Measurements from ENCODE around the gene FCGR1A. TPM values are rescaled to one million over a fixed set of nuclear protein-coding genes. Genes with fewer than 3 reads are reported as not detected.
A peak's percentile ranks its signal among the peaks of the same experiment; 100 is the strongest.
"Not testable (repeated sequence)": the region's sequence is repeated elsewhere in the genome, so short reads cannot be mapped to it uniquely, and the experiment has no call there.

The FCGR1A gene
- total RNA-seq, 1 experiment from 2014 or later: not detected

DNA sequence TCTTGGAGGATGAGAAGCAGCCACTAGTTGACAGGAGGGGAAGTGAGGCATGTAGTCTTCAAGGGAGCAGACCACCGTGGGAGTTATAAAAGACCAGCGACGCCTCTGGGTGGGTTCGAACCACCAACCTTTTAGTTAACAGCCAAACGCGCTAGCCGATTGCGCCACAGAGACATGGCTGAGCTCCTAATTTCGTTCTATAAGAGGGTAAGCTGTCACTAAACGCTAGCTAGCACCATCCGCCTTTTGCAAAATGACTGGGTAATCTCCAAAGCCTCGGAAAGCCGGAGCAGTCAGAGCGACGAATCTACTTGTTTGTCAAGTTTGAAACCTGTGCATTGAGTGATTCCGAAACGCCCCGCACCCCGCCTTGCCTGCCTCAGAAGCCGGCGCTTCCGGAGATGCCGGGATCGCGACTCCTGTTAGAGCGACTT lies 42.3 kb upstream of the FCGR1A start:
- H3K9me2 ChIP-seq (ENCODE audit: insufficient read depth); POLR2A ChIA-PET; CTCF ChIA-PET; H3K9me3 ChIP-seq (ENCODE audit: control insufficient read depth in 1 of 2, insufficient read depth in 1 of 2, low read depth in 1 of 2, low read length in 2 of 2); H3K36me3 ChIP-seq (ENCODE audit: control insufficient read depth in 1 of 2, insufficient read depth in 2 of 2, low read length in 2 of 2); H3K9ac ChIP-seq (ENCODE audit: low read length); H2AFZ ChIP-seq (ENCODE audit: low read depth, low read length, poor library complexity, severe bottlenecking); BruUV-seq (replicated peaks); RAD21 ChIA-PET (ENCODE audit: low non-redundant PET in 1 of 2, low total read pairs in 2 of 2, uncharacterized antibody in 2 of 2, unreplicated experiment in 2 of 2); H4K20me1 ChIP-seq (ENCODE audit: insufficient read depth); H3K4me1 ChIP-seq (ENCODE audit: control insufficient read depth in 1 of 2, insufficient read depth in 2 of 2, low read length in 2 of 2); intact Hi-C loops (cut with micrococcal nuclease); H3K27ac ChIP-seq (ENCODE audit: low read depth, low read length); H3K79me2 ChIP-seq (ENCODE audit: insufficient read depth, low read length); H3K27me3 ChIP-seq (ENCODE audit: insufficient read depth, low read length): not testable (repeated sequence)
- peak overlapping the region; percentile 19 to 32 for H3K4me3 ChIP-seq (replicated peaks in 1 of 2; ENCODE audit: low read depth in 1 of 2, low read length in 2 of 2)
- peak; percentile 23 for DNase-seq (ENCODE audit: low read depth, low spot score)
- ATAC-seq: peak; percentile 88
- peak; percentile 30; the same call in 1 of the 2 replicates for TF ChIP-seq CEBPB (IDR thresholded peaks at IDR 0.05; ENCODE audit: low read depth)
- TF ChIP-seq, protein P1, sequence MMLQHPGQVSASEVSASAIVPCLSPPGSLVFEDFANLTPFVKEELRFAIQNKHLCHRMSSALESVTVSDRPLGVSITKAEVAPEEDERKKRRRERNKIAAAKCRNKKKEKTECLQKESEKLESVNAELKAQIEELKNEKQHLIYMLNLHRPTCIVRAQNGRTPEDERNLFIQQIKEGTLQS (IDR thresholded peaks at IDR 0.05): peak; percentile 73; the same call in 1 of the 2 replicates
- peak overlapping the region; percentile 51 for H3K4me2 ChIP-seq (ENCODE audit: low read length)

DNA sequence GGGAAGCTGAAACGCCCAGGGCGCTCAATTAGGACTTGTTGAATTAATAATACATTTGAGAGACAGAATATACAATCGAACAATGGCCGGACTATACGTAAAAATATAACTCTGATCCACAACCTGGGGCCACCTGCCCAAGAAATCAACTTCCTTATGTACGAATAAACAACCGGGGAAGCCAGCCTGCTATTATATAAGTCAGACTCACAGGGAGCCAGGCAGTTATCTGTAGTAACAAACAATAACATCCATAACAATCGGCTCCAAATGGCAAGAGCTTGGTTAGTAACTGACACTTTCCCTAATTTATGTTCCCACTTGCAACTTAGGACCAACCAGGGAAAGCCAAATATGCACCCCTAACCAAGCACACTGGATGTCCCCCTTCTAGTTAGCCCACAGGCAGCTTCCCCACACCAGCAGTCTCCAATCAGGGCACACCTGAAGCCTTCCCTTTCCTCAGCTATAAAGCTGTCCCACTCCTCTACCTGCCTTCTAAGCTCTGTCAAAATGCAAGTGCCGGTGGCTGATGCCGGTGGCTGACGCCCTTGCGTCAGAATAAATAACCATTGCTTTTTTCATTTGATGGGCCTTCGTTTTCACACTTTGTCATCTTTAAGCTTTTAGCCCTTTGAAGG lies 41.8 kb upstream of the FCGR1A start:
- peak overlapping the region; percentile 19 to 32; a peak in 3 of 4 replicates for H3K4me3 ChIP-seq (replicated peaks in 1 of 2; ENCODE audit: low read depth in 1 of 2, low read length in 2 of 2)
- H4K20me1 ChIP-seq (ENCODE audit: insufficient read depth); H3K27ac ChIP-seq (ENCODE audit: low read depth, low read length); H3K4me1 ChIP-seq (ENCODE audit: control insufficient read depth in 1 of 2, insufficient read depth in 2 of 2, low read length in 2 of 2); H3K79me2 ChIP-seq (ENCODE audit: insufficient read depth, low read length); DNase-seq (ENCODE audit: low read depth, low spot score); intact Hi-C loops (cut with micrococcal nuclease); H3K9me3 ChIP-seq (ENCODE audit: control insufficient read depth in 1 of 2, insufficient read depth in 1 of 2, low read depth in 1 of 2, low read length in 2 of 2); H3K27me3 ChIP-seq (ENCODE audit: insufficient read depth, low read length); H2AFZ ChIP-seq (ENCODE audit: low read depth, low read length, poor library complexity, severe bottlenecking); BruUV-seq (replicated peaks); CTCF ChIA-PET; RAD21 ChIA-PET (ENCODE audit: low non-redundant PET in 1 of 2, low total read pairs in 2 of 2, uncharacterized antibody in 2 of 2, unreplicated experiment in 2 of 2); H3K9me2 ChIP-seq (ENCODE audit: insufficient read depth); H3K9ac ChIP-seq (ENCODE audit: low read length); H3K36me3 ChIP-seq (ENCODE audit: control insufficient read depth in 1 of 2, insufficient read depth in 2 of 2, low read length in 2 of 2); POLR2A ChIA-PET: not testable (repeated sequence)
- H3K4me2 ChIP-seq (ENCODE audit: low read length): peak overlapping the region; percentile 51
- ATAC-seq: peak; percentile 46

DNA sequence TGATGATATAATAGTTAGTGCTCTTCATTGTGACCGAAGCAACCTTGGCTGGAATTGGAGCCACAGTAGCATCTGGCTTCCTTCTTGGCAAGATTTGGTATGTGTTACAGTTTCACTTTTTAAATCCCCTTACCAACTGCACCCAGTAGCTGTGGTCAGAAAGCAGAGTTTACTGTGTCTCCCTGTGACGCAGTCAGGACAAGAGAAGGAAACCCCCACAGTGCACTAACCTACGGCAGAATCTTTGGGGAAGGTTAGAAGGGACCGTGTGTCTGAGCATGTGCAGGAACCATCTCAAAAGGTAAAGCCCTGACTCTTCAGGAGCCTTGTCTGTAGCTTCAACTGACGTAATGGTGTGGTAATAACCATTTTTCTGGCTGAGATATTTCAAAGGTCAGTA lies 40.6 kb upstream of the FCGR1A start:
- CTCF ChIA-PET; RAD21 ChIA-PET (ENCODE audit: low non-redundant PET in 1 of 2, low total read pairs in 2 of 2, uncharacterized antibody in 2 of 2, unreplicated experiment in 2 of 2); POLR2A ChIA-PET; H3K36me3 ChIP-seq (ENCODE audit: control insufficient read depth in 1 of 2, insufficient read depth in 2 of 2, low read length in 2 of 2); H3K9me2 ChIP-seq (ENCODE audit: insufficient read depth); BruUV-seq (replicated peaks); DNase-seq (ENCODE audit: low read depth, low spot score); intact Hi-C loops (cut with micrococcal nuclease); H3K27me3 ChIP-seq (ENCODE audit: insufficient read depth, low read length); H3K4me2 ChIP-seq (ENCODE audit: low read length); H3K9ac ChIP-seq (ENCODE audit: low read length); H3K4me3 ChIP-seq (replicated peaks in 1 of 2; ENCODE audit: low read depth in 1 of 2, low read length in 2 of 2); H3K79me2 ChIP-seq (ENCODE audit: insufficient read depth, low read length); H3K4me1 ChIP-seq (ENCODE audit: control insufficient read depth in 1 of 2, insufficient read depth in 2 of 2, low read length in 2 of 2); H4K20me1 ChIP-seq (ENCODE audit: insufficient read depth); ATAC-seq; H3K9me3 ChIP-seq (ENCODE audit: control insufficient read depth in 1 of 2, insufficient read depth in 1 of 2, low read depth in 1 of 2, low read length in 2 of 2); H3K27ac ChIP-seq (ENCODE audit: low read depth, low read length); H2AFZ ChIP-seq (ENCODE audit: low read depth, low read length, poor library complexity, severe bottlenecking): not testable (repeated sequence)

DNA sequence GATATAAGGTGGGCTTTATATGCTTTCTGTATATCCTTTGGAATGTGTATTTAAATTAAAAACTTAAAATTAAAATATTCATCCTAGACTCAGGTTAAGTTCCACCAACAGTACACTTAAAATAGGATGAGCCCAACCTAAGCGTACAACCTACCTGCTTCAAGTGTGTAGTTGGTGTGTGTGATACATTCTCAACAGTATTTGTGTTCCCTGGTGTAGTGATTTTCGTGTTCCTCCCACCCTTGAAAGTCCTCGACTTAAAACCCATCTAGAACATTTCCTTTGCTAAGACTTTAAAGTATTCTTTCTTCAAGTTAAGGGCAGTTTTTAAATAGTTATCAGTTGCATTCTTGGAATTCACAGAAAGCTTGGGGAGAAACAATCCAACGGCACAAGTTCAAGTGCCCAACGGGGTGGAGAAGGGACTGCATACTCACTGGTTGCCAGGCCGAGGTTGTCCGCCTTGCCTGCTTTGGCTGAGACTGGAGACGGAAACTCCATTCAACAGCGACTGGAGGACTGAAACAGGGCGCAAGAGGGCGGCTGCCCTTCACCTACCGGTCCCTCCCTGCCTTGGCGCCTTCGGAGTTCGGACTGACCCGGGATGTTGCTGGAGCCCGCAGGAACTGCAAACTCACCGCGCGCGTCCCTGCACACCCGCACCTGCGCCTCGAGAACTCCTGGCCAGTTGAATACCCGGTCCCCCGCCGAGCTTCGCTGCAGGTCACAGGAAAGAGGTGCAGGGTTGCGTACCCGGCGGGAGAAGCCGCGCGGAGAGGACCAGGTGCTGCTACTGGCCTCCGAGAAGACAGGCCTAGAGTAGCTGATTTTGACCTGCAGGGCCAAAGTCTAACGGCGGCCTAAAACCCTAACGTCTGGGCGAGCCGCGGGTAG lies 35.8 kb upstream of the FCGR1A start:
- H3K36me3 ChIP-seq (ENCODE audit: control insufficient read depth in 1 of 2, insufficient read depth in 2 of 2, low read length in 2 of 2); H3K9me3 ChIP-seq (ENCODE audit: control insufficient read depth in 1 of 2, insufficient read depth in 1 of 2, low read depth in 1 of 2, low read length in 2 of 2); H3K9me2 ChIP-seq (ENCODE audit: insufficient read depth); H3K4me3 ChIP-seq (replicated peaks in 1 of 2; ENCODE audit: low read depth in 1 of 2, low read length in 2 of 2); DNase-seq (ENCODE audit: low read depth, low spot score); ATAC-seq; H3K79me2 ChIP-seq (ENCODE audit: insufficient read depth, low read length); H3K9ac ChIP-seq (ENCODE audit: low read length); H3K27me3 ChIP-seq (ENCODE audit: insufficient read depth, low read length); H2AFZ ChIP-seq (ENCODE audit: low read depth, low read length, poor library complexity, severe bottlenecking); H3K4me2 ChIP-seq (ENCODE audit: low read length); RAD21 ChIA-PET (ENCODE audit: low non-redundant PET in 1 of 2, low total read pairs in 2 of 2, uncharacterized antibody in 2 of 2, unreplicated experiment in 2 of 2); intact Hi-C loops (cut with micrococcal nuclease); H4K20me1 ChIP-seq (ENCODE audit: insufficient read depth); H3K27ac ChIP-seq (ENCODE audit: low read depth, low read length); CTCF ChIA-PET; H3K4me1 ChIP-seq (ENCODE audit: control insufficient read depth in 1 of 2, insufficient read depth in 2 of 2, low read length in 2 of 2); BruUV-seq (replicated peaks); POLR2A ChIA-PET: not testable (repeated sequence)

Measured in HCT116 (cell line).